GM12891 (cell line): Measurements from ENCODE around the gene RAB40C.

Experiments
- DNase-seq: peaks from one replicate; pipeline ENCODE4 v3.0.0; 2011; ENCODE audit warnings: low spot score; ENCODE audit not compliant: insufficient read length
- FAIRE-seq: peaks from 2 replicates; lab custom pipeline; 2011; peaks lifted over from hg19 to GRCh38; lab: Jason Lieb, UNC
- PAX5 ChIP-seq: IDR thresholded peaks from 2 replicates; pipeline ENCODE4 v1.6.1; 2011; ENCODE audit warnings: low read length, moderate library complexity, mild to moderate bottlenecking; ENCODE audit not compliant: insufficient read depth, severe bottlenecking
- POLR2A ChIP-seq: IDR thresholded peaks from 2 replicates; pipeline ENCODE4 v1.6.1; 2011; ENCODE audit warnings: low read depth, low read length, control low read depth
- POLR2AphosphoS5 ChIP-seq: IDR thresholded peaks from 2 replicates; pipeline ENCODE4 v1.6.1; 2011; ENCODE audit warnings: low read depth, low read length, control low read depth
- POU2F2 ChIP-seq: IDR thresholded peaks from 2 replicates; pipeline ENCODE4 v1.6.1; 2011; ENCODE audit warnings: low read depth, mild to moderate bottlenecking, control low read depth, low read length, moderate library complexity
- SPI1 ChIP-seq: IDR thresholded peaks from 2 replicates; pipeline ENCODE4 v1.6.1; 2011; ENCODE audit warnings: low read depth, low read length, control low read depth
- TAF1 ChIP-seq: IDR thresholded peaks from 2 replicates; pipeline ENCODE4 v1.6.1; 2011; ENCODE audit warnings: low read depth, low read length, control low read depth

The RAB40C gene

GRCh38 chr16:617855-618254 is 28.0 kb downstream of the RAB40C start:
- DNase-seq (no peak), FAIRE-seq (no peak)
- TF ChIP-seq TAF1, result no peak
- TF ChIP-seq SPI1, result no peak
- TF ChIP-seq POLR2A, result no peak
- no peak for TF ChIP-seq POLR2AphosphoS5
- no peak for TF ChIP-seq POU2F2
- TF ChIP-seq PAX5, result no peak

DNA sequence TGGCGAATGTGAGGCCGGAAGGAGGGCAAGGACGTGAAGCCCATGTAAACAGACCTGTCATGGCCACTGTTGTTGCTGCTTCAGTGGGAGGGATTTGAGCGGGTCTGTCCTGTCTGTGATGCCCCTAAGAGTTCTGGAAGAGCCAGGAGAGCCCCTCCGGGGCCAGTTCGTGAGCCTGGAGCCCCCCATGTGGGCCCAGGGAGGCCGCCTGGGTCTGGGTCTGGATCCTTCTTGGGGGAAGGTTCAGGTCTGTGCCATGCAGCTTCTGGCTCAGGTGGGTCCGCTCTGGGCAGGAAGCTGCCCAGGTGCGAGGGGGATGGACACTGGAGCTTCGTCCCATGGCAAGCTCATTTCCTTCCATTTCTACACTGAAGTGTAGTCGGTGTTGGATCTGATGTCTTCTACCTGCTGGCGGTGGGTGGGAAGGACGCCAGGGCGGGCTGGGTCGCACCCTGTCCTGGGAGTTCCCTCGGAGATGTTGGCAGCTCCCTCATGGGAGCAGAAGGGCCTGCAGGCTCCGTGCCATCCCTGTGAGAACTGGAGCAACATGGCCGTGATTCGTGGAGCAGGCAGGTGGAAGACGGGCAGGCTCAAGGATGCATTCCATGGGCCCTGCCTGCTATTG is 29.7 kb downstream of the RAB40C start:
- FAIRE-seq (no peak), DNase-seq (no peak)
- TF ChIP-seq POLR2A, result no peak
- no peak for TF ChIP-seq TAF1
- no peak for TF ChIP-seq SPI1

DNA sequence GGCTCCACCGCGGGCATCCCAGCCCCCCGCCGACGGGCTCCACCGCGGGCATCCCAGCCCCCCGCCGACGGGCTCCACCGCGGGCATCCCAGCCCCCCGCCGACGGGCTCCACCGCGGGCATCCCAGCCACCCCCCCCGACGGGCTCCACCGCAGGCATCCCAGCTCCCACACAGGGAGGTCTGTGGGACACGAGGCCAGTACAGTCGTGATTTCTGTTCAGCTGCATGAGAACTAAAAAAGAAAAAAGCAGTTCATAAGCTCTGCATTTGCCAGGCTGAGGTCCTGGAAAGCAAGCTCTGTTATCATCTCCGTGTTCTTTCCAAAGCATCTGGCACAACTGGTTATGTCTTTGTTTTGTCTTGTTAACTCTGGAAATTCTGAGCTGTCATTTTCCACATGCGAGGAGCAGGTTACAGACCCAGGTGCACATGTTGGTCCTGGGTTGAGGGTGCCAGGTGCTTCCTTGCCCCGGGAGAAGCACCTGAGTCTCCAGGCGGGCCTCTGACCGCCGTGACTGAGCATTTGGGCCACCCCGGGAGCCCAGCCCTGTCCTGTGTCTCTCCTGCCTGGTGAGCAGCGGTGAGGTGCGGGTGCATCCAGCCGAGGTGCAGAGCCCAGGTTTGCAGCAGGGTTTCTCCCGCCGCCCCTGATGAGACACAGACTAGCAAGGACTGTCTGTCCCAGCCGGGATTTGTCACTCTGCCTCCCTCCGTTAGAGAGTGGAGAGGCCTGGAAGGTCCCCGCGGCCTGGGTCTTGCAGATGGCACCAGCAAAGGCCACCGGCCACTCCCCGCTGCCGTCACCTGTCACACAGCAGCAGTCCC is 31.0 kb downstream of the RAB40C start:
- DNase-seq (no peak), FAIRE-seq (no peak)
- TF ChIP-seq TAF1 (no peak), POLR2AphosphoS5 (no peak), POLR2A (no peak), POU2F2 (no peak), SPI1 (no peak)

GRCh38 chr16:621526-622105 is 31.8 kb downstream of the RAB40C start:
- TF ChIP-seq SPI1 (no peak), TAF1 (no peak), POLR2AphosphoS5 (no peak), POLR2A (no peak), POU2F2 (no peak), PAX5 (no peak)
- no peak for DNase-seq
- no peak for FAIRE-seq

- no peak for DNase-seq
- FAIRE-seq, result no peak
- TF ChIP-seq PAX5 (no peak), POLR2AphosphoS5 (no peak), POU2F2 (no peak), SPI1 (no peak), POLR2A (no peak), TAF1 (no peak)
These were observed 33.0 kb downstream of the RAB40C start for GRCh38 chr16:622920-623280.

DNA sequence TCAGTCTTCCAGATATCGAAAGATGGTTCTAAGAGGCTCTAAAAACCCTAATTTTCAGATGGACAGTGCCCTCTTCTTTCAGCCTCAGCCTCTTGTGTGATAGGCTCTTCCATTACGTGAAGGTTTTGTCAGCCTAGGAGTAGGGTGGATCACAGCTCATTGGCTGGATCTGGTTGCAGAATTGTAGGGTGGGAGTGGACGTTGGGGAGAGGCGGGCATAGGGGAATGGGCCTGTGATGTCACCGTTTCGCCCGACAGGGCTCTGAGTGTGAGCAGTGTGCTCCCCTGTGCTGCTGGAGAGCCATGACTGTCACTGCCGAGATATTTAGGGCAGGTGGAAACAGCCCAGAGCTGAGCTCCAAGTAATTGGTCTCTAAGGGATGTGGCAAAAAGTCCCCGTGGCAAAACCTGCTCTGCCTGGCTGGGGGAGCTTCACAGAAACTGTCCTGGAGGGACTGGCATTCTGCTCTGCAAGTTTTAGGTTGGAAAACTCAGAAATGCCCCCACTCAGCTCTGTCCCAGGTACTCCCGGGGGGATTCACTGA is 34.7 kb downstream of the RAB40C start:
- DNase-seq, result no peak

GRCh38 chr16:625117-625976 is 35.5 kb downstream of the RAB40C start:
- FAIRE-seq, result no peak
- TF ChIP-seq TAF1 (no peak), SPI1 (no peak), PAX5 (no peak), POLR2AphosphoS5 (no peak), POLR2A (no peak), POU2F2 (no peak)
- no peak for DNase-seq

More for the DNA sequence above, 34.7 kb downstream of the RAB40C start:
- TF ChIP-seq SPI1 (no peak), POLR2A (no peak), POU2F2 (no peak), TAF1 (no peak), PAX5 (no peak), POLR2AphosphoS5 (no peak)
- FAIRE-seq, result no peak

GRCh38 chr16:625977-626765 is 36.3 kb downstream of the RAB40C start:
- DNase-seq (no peak), FAIRE-seq (no peak)
- TF ChIP-seq POU2F2 (no peak), POLR2AphosphoS5 (no peak), TAF1 (no peak), POLR2A (no peak), SPI1 (no peak), PAX5 (no peak)
